Ectodermal cell (in vitro differentiated cells): ENCODE measurements around the gene NTN1.

Experiments used
- H3K27ac ChIP-seq: 2 replicates; pipeline ENCODE4 v1.7.0; 2013; ENCODE audit warnings: mild to moderate bottlenecking, low read depth, low read length; ENCODE audit not compliant: insufficient read depth, poor library complexity, severe bottlenecking
- H3K27me3 ChIP-seq: 2 replicates; pipeline ENCODE4 v1.7.0; 2013; ENCODE audit warnings: mild to moderate bottlenecking, low read length; ENCODE audit not compliant: insufficient read depth, control insufficient read depth, poor library complexity, severe bottlenecking
- H3K36me3 ChIP-seq: one replicate; pipeline ENCODE4 v1.7.0; 2013; ENCODE audit warnings: low read length; ENCODE audit not compliant: control insufficient read depth, insufficient read depth
- H3K4me1 ChIP-seq: one replicate; pipeline ENCODE4 v1.7.0; 2013; ENCODE audit warnings: low read length; ENCODE audit not compliant: control insufficient read depth, insufficient read depth
- H3K4me3 ChIP-seq: 2 replicates; pipeline ENCODE4 v1.7.0; 2013; ENCODE audit warnings: low read depth, low read length, control low read depth; ENCODE audit not compliant: insufficient read depth
- H3K9me3 ChIP-seq: 2 replicates; pipeline ENCODE4 v1.7.0; 2013; ENCODE audit warnings: mild to moderate bottlenecking, low read length, moderate library complexity; ENCODE audit not compliant: control insufficient read depth
- WGBS, 2 experiments: methylation state at CpG; one replicate each; pipeline ENCODE4 v1.1.7; 2013; ENCODE audit warnings: missing lambda C conversion rate in 2 of 2; 5-methylcytosine and 5-hydroxymethylcytosine counted together

The NTN1 gene

GRCh38 chr17:9185688-9186284, 164.5 kb downstream of the NTN1 start:
- 86 to 87% methylated on average over 4 of the region's 4 CpGs for WGBS, 2 experiments
- no peaks in the 10 kb centered on the region for H3K4me1 ChIP-seq
- H3K36me3 ChIP-seq: no peaks in the 10 kb centered on the region
- H3K4me3 ChIP-seq: no peak overlapping the region
- H3K27me3 ChIP-seq: no peaks in the 10 kb centered on the region
- no peak overlapping the region for H3K27ac ChIP-seq
- H3K9me3 ChIP-seq: no peaks in the 10 kb centered on the region

DNA sequence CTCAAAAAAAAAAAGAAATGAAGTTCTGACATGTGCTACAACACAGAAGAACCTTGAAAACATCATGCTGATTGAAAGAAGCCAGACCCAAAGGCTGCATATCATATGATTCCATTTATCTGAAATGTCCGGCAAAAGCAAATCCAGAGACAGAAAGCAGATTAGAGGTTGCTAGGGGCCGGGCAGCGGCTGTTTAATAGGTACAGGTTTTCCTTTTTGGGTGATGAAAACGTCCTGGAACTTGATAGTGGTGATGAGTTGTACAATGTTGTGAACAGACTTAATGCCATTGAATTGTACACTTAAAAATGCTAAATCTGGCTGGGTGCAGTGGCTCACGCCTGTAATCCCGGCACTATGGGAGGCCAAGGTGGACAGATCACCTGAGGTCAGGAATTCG, 166.5 kb downstream of the NTN1 start:
- no peaks in the 10 kb centered on the region for H3K36me3 ChIP-seq
- 76% methylated on average over 7 of the region's 7 CpGs for WGBS, 2 experiments
- no peaks in the 10 kb centered on the region for H3K9me3 ChIP-seq
- no peaks in the 10 kb centered on the region for H3K4me1 ChIP-seq
- H3K27me3 ChIP-seq: no peaks in the 10 kb centered on the region
- no peak overlapping the region for H3K27ac ChIP-seq
- no peak overlapping the region for H3K4me3 ChIP-seq

- Histone ChIP-seq H3K9me3 (no peaks in the 10 kb centered on the region), H3K27ac (no peak overlapping the region), H3K4me1 (no peaks in the 10 kb centered on the region), H3K36me3 (no peaks in the 10 kb centered on the region), H3K27me3 (no peaks in the 10 kb centered on the region), H3K4me3 (no peak overlapping the region)
- WGBS, 2 experiments: 95 to 96% methylated on average over 5 of the region's 5 CpGs
Observed at GRCh38 chr17:9188367-9188766, 167.1 kb downstream of the NTN1 start.

DNA sequence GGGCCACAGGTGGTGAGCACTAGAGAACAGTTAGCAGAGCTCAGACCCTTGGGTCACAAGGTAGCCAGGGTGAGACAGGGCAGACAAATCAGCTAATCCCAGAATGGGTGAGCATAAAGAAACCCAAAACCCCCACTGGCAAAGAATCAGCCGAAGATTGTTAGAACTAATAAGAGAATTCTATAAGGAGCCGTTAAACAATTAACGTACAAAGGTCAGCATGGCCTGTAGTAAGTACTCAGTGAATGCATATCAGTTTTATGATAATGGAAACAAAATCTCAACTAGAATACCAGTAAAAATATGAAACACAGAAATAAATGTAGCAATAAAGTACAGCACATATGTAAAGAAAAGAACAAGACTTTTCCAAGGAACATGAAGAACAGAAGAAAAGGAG, 168.6 kb downstream of the NTN1 start:
- Histone ChIP-seq H3K27me3 (no peaks in the 10 kb centered on the region), H3K36me3 (no peaks in the 10 kb centered on the region), H3K4me3 (no peak overlapping the region), H3K9me3 (no peaks in the 10 kb centered on the region), H3K4me1 (peaks cover 6% of the 10 kb centered on the region), H3K27ac (no peak overlapping the region)
- 89 to 96% methylated on average over 3 of the region's 3 CpGs for WGBS, 2 experiments

DNA sequence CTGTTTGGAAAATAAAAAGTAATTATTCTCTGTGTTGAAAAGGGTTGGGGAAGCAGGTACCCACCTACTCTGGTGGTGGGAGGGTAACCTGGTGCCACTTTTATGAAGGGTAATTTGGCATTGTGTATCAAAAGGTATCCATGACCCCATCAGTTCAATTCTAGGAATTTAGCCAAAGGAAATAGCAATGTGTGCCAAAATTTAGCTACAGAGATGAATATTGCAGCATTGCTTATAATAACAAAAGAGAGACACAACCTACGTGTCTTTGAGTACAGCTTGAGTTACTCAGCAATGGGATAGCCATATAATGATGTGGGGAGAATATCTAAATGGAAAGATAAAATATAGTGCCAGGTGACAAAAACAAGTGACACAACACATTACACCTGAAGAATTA, 170.7 kb downstream of the NTN1 start:
- Histone ChIP-seq H3K4me1 (peaks cover 27% of the 10 kb centered on the region), H3K9me3 (no peaks in the 10 kb centered on the region), H3K27ac (no peak overlapping the region), H3K36me3 (no peaks in the 10 kb centered on the region), H3K27me3 (peaks cover 5% of the 10 kb centered on the region), H3K4me3 (no peak overlapping the region)
- WGBS, 2 experiments: 78% methylated on average over 1 of the region's 1 CpG; no CpG with 5 or more reads in 1 of the 2 experiments

- Histone ChIP-seq H3K9me3 (no peaks in the 10 kb centered on the region), H3K36me3 (no peaks in the 10 kb centered on the region), H3K27ac (no peak overlapping the region), H3K27me3 (peaks cover 25% of the 10 kb centered on the region), H3K4me1 (peaks cover 34% of the 10 kb centered on the region), H3K4me3 (no peak overlapping the region)
- 63 to 69% methylated on average over 6 of the region's 6 CpGs for WGBS, 2 experiments
Observed at GRCh38 chr17:9195411-9195810, 174.1 kb downstream of the NTN1 start.

DNA sequence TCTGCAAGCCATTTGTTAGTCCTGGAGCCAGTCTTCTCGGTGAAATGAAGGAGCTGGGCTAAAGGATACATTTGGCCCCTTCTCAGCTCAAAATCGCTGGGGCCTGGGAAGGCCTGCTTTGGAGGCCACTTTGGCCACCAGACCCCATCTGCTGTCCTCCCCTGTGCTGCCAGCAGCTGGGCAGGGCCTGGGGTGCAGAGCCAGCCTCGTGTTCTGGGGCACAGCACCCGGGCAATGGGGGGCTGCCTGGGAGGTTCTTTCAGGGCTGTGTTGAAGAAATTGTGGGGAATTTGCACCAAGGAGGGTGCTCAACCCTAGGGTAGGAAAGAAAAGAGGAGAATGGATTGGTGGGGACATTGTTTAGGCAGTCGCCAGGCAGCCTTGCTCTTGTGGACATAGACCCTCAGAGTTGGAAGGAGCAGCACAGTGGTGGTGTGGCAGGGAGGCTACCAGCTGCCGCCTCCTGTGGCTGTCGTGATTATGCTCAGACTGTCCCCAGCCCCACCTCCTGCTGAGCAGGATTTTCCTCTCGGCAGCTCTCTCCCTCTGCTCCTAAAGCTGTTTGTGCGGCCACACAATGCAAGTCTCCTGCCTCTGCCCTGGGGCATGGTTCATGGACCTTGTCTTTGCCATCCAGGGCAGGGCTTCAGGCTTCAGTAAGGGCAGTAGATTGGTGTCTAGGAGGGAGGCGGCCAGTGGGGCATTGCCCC, 174.8 kb downstream of the NTN1 start:
- H3K27ac ChIP-seq: no peak overlapping the region
- no peak overlapping the region for H3K4me3 ChIP-seq
- 39 to 44% methylated on average over 10 of the region's 10 CpGs for WGBS, 2 experiments
- peaks cover 32% of the 10 kb centered on the region for H3K27me3 ChIP-seq
- H3K36me3 ChIP-seq: no peaks in the 10 kb centered on the region
- H3K4me1 ChIP-seq: peaks cover 34% of the 10 kb centered on the region
- H3K9me3 ChIP-seq: no peaks in the 10 kb centered on the region

DNA sequence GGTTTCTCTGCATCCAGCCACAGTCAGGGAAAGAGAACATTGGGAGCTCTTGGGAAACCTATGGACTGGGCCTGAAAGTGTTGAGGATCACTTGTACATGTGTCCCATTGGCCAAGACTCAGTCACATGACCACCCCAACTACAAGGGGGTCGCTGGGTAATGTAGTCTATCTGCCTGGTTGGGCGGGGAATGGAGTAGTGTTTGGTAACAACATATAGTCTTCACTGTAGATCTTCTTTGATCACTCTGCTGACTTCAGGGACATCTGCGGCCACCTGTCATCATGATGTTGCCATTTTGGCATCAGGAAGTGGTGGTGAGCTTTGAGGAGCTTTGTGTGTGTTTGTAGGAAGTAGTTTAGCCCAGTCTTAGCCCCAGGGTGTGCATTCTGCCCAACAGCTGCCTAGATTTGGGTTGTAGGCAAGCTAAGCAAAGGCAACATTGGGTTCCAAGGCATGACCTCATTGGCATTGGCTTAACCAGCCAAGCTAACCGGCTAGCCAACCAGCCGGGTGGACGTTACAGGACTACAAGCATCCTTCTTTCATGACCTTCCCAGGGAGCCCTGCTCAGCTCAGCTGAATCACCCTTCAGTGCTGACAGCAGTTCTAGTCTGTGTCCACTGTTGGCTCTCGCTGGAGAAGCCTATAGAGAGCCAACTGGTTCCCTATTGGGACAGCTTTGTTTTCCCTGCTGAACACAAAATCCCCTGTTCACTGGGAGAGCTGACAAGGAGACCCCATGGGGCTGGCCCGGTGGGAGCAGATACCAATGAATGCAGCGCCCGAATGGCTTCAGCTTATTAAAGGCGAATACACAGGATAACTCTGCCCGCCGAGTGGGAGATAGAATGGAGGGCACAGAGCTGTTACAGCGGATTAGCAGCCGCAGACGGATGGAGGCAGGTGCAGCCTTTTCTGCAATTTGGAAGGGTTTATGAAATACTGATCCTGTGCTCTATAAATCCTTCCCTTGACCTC, 178.6 kb downstream of the NTN1 start:
- Histone ChIP-seq H3K9me3 (no peaks in the 10 kb centered on the region), H3K4me3 (no peak overlapping the region), H3K4me1 (peaks cover 28% of the 10 kb centered on the region), H3K27ac (no peak overlapping the region), H3K36me3 (no peaks in the 10 kb centered on the region), H3K27me3 (peaks cover 63% of the 10 kb centered on the region)
- 54 to 55% methylated on average over 15 to 16 of the region's 16 CpGs for WGBS, 2 experiments

DNA sequence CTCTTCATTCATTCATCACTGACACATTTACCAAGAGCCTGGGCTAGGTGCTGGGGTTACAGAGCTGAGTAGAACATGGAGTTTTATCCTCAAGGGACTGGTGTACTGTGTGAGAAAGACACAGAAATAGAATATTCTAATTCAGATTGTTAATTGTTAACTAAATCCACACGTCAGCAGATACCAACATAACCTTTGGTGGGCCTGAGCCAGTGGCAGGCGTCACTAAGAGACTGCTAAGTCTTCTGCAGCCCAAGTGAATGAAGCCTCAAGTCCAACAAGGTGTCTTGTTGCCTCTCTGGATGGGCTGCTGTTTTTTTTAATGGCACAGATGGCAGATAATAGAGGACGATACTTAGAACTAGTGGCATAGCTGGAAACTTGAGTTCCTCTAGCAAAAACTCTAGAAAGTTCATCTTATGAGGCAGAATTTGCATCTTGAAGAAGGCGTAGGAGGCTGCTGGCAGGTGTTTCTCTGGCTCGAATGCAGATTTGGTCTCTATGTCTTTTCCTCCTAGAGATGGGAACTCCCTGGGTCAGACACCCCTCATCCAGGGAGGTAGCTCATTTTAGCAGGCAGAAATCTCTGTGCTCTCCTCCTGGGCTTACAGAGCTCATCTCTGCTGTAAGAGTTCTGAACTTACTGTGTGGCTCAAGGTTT, 179.5 kb downstream of the NTN1 start:
- H3K36me3 ChIP-seq: no peaks in the 10 kb centered on the region
- H3K4me1 ChIP-seq: peaks cover 21% of the 10 kb centered on the region
- peaks cover 70% of the 10 kb centered on the region for H3K27me3 ChIP-seq
- H3K27ac ChIP-seq: no peak overlapping the region
- 92 to 96% methylated on average over 5 of the region's 5 CpGs for WGBS, 2 experiments
- no peaks in the 10 kb centered on the region for H3K9me3 ChIP-seq
- no peak overlapping the region for H3K4me3 ChIP-seq
